Skeletal muscle tissue (tissue), 4 donors: ENCODE measurements around the gene TPPP2. TPM values are rescaled to one million over a fixed set of nuclear protein-coding genes. Genes with fewer than 3 reads are reported as not detected.

Experiments used
- H3K27ac ChIP-seq: one replicate; pipeline ENCODE4 v1.7.0; 2013; ENCODE audit warnings: mild to moderate bottlenecking, low read depth, low read length, inconsistent platforms
- H3K27me3 ChIP-seq, 3 donors: one replicate each; pipeline ENCODE4 v1.7.0; 2013; ENCODE audit warnings: low read length in 3 of 3; ENCODE audit not compliant: control insufficient read depth in 3 of 3, insufficient read depth in 3 of 3
- H3K36me3 ChIP-seq, 3 donors: one replicate each; pipeline ENCODE4 v1.7.0; 2013; ENCODE audit warnings: low read length in 3 of 3; ENCODE audit not compliant: control insufficient read depth in 3 of 3, insufficient read depth in 3 of 3
- H3K4me1 ChIP-seq, 3 donors: one replicate each; pipeline ENCODE4 v1.7.0; 2013; ENCODE audit warnings: low read length in 3 of 3, mild to moderate bottlenecking in 3 of 3; ENCODE audit not compliant: control insufficient read depth in 3 of 3, insufficient read depth in 3 of 3
- H3K4me3 ChIP-seq, 3 donors: one replicate each; pipeline ENCODE4 v1.7.0; 2013; ENCODE audit warnings: low read length in 3 of 3
- H3K9ac ChIP-seq, 3 donors: one replicate each; pipeline ENCODE4 v1.7.0; 2013; ENCODE audit warnings: low read length in 3 of 3, mild to moderate bottlenecking in 3 of 3, moderate library complexity in 2 of 3, low read depth in 1 of 3
- H3K9me3 ChIP-seq, 3 donors: one replicate each; pipeline ENCODE4 v1.7.0; 2013; ENCODE audit warnings: low read length in 3 of 3; ENCODE audit not compliant: control insufficient read depth in 3 of 3
- total RNA-seq: library from RNA; depleted of rRNA; stranded (reverse); fragments of >200 nt; gene quantifications from one replicate; pipeline ENCODE4 v1.2.3, GENCODE V29; 2014
- donor health status: Osteomylitis.

TPPP2 gene
- total RNA-seq, 1 donor from 2014 or later, result not detected

DNA sequence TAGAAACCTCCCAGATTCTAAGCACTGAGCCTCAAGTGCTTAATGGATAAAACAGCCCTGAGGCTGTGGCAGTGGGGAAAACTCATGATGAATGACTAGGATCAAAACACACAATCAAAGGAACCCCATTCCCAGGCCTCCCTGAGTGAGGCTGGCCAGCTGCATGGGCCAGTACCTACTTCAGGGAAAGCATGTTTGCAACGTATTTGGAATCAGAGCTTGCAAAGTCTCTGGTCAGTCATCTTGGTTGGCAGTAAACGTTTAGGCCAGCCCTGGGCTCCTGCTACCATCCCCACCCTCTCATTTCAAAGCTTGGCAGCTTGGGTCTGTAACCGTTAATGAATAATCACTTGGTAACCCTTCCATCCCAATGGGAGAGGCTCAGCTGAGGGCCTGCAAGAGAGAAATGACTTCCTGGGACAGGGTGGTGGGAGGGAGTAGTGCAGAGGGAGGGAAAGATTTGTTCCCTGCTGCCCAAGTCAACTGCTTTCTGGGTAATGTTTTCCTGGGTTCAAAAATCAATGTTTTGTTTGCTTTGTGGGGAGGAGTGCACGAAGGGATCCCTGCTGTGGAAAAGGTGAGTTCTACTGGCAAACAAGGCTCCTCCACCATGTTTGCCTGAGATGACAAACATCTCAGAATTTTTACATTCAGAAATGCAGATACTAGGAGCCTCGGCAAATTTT, 25.6 kb downstream of the TPPP2 start:
- no peaks in the 10 kb centered on the region for H3K9me3 ChIP-seq
- no peak overlapping the region for H3K27ac ChIP-seq
- no peak overlapping the region for H3K4me3 ChIP-seq
- H3K27me3 ChIP-seq, result no peaks in the 10 kb centered on the region
- no peaks in the 10 kb centered on the region for H3K36me3 ChIP-seq
- no peak overlapping the region for H3K9ac ChIP-seq
- no peaks in the 10 kb centered on the region for H3K4me1 ChIP-seq

DNA sequence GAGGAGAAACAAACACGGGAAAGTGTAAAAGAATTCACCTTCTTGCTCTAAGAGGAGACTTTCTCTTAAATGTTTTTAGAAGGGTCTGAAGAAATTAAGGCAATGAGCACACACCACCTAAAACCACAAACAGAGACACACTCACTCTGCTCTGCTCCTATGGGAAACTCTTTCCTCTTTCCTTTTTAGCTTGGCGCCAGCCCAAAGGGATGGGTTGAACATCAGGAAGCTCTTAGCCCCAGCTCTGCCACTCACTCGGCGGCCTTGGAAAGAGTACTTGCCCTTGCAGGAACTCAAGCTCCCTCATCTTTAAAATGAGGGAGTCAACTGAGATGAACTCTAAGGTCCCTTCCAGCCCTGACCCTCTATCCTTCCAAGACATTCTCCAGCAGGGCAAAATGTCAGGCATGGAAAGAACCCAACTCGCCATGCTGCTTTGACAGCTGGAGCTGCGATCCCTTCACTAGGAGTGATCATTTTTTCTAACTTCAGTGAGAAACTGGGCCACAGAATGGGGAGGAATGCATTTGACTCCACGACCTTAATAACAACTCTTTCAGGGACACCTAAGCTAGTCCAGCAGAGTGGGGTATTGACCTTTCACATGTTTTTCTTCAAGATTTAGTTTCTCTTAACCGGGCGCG, 26.6 kb downstream of the TPPP2 start:
- no peak overlapping the region for H3K4me3 ChIP-seq
- no peak overlapping the region for H3K27ac ChIP-seq
- no peaks in the 10 kb centered on the region for H3K27me3 ChIP-seq
- no peak overlapping the region for H3K9ac ChIP-seq
- H3K36me3 ChIP-seq, result no peaks in the 10 kb centered on the region
- H3K9me3 ChIP-seq, result no peaks in the 10 kb centered on the region
- no peaks in the 10 kb centered on the region for H3K4me1 ChIP-seq

DNA sequence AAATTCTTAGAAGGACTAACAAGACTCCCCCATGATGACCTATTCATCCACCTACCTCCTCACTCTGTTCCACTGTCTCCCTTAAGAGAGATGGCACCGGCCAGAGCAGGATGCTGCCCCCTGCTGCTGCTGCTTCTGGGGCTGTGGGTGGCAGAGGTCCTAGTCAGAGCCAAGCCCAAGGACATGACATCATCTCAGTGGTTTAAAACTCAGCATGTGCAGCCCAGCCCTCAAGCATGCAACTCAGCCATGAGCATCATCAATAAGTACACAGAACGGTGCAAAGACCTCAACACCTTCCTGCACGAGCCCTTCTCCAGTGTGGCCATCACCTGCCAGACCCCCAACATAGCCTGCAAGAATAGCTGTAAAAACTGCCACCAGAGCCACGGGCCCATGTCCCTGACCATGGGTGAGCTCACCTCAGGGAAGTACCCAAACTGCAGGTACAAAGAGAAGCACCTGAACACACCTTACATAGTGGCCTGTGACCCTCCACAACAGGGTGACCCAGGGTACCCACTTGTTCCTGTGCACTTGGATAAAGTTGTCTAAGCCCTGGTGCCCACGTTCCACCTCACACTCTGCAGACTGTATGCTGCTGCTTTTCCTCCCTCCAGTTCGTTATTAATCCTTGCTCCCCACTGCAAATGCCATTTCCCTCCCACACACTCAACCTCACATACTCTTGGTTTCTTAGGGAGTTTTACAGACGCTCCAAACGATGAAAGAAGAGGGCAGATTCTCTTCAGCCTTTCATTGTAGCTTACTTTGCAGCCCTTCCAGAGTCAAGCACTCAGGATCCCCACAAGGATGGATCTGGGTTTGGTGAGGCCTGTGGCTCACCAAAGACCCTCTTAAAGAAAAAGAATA, 28.0 kb downstream of the TPPP2 start, which contains the start of gene RNASE8:
Gene RNASE8 (plus strand): TSS at position 20 of the 873 bp plus-strand sequence. CDS start 71 bp downstream, at position 91.
- Histone ChIP-seq H3K4me3 (no peak within 1 kb of the TSS), H3K9ac (no peak within 1 kb of the TSS), H3K9me3 (no peaks in the 10 kb centered on the region), H3K4me1 (no peaks in the 10 kb centered on the region), H3K27ac (no peak within 1 kb of the TSS), H3K27me3 (no peaks in the 10 kb centered on the region), H3K36me3 (no peaks in the 10 kb centered on the region)

DNA sequence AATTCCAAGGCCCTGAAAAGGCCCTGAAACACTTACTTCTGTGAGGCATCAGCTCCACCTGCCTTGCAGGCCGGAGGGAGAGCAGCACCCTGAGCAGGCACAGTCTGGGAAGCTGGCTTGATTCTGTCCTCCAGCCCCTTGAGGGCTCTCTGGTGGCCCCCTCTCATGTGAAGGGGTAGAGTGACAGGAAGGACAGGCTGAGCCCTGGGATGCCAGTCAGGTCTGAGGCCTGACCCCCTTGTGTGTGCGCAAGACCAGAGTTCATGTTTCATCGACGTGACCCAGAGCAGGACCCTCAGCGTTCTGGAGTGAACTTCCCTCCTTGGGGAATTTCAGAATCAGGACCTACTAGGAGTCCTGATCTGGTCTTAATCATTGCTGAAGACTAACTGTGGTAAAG, 28.9 kb downstream of the TPPP2 start:
- Histone ChIP-seq H3K27me3 (no peaks in the 10 kb centered on the region), H3K4me3 (no peak overlapping the region), H3K4me1 (peaks cover 0 to 5% (median 0%) of the 10 kb centered on the region in 3 donors), H3K27ac (no peak overlapping the region), H3K9ac (no peak overlapping the region), H3K9me3 (no peaks in the 10 kb centered on the region), H3K36me3 (no peaks in the 10 kb centered on the region)

DNA sequence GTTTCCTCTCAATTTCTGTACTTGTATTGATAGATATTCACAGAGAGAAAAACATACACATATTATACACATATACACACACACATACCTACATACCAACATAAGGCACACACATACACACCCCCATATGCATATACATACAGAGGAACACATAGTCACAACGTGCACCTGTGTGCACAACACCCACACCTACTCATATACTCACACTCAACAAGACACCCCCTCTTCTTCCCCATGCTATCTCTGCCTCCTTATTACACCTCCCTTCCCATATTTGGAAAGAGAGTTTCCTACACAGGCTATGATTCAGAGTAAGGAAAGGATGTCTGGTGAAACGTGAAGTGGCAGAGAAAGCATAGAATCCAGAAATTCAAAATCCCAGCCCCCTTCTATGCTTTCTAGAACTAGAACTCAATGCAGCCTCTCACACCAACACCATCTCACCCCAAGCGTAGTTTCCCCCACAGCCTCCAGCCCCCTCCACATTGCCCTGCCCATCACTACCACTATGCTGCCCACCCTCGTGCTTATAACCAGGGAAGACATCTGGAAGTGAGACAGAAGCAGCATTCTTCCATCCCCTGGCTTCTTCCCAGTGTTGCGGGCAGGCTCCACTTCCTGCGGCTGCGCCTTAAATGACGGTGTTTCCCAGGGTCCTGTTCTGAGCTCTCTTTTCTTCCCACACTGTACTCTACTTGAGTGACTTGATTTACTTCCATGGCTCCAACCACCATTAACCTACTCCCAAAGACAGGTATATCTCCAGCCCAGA, 30.0 kb downstream of the TPPP2 start:
- Histone ChIP-seq H3K4me1 (peaks cover 0 to 5% (median 0%) of the 10 kb centered on the region in 3 donors), H3K36me3 (no peaks in the 10 kb centered on the region), H3K27me3 (no peaks in the 10 kb centered on the region), H3K9ac (no peak overlapping the region), H3K4me3 (no peak overlapping the region), H3K27ac (no peak overlapping the region), H3K9me3 (no peaks in the 10 kb centered on the region)

DNA sequence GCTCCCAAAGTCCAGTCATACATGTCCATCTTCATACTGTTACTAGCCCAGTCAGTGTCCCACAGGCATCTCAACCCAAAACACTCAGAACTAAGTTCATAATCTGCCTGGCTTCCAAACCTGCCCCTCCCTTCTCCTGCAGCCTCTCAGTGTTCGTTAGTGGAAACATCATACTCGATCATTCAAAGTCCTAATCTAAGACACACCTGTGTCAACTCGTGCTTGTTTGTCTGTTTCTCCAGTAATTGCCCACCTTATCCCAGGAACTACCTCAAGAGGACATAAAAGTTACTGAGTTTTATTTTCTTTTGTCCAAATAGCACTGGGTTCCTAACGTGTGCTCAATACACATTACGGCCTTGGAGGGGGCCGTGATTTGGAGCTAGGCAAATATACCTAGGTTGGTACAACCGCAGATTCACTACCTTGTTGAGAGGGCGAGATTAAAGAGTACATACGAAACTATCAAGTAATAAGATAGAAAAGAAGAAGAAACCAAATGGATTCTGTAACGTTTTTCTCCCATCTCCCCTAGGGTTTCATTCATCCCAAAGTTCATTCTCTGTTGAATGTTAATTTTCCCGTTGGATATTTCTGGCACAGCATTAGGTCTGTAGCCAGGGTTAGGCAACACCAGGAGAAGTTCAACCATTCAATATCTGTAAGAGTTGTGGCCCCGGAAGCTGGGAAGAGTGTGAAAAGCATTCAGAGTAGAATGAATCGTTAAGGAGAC, 30.8 kb downstream of the TPPP2 start:
- Histone ChIP-seq H3K27ac (no peak overlapping the region), H3K4me1 (peaks cover 0 to 5% (median 0%) of the 10 kb centered on the region in 3 donors), H3K27me3 (no peaks in the 10 kb centered on the region), H3K9me3 (no peaks in the 10 kb centered on the region), H3K36me3 (no peaks in the 10 kb centered on the region), H3K9ac (no peak overlapping the region), H3K4me3 (no peak overlapping the region)

DNA sequence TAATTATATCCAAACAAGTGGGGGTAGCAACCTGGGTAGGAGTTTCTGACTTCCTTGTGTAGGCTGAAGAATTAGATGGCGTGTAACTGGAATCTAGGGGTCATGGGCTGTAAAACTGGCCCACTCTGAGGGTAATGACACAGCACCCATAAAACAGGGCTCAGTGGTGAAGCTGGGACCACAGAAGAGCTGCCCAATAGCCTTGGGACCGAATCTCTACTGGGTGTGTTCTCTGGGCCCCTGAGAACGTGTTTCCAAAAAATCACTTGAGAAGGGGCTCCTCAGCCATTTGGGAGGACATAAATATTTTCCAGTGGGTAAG, 31.3 kb downstream of the TPPP2 start:
- no peak overlapping the region for H3K4me3 ChIP-seq
- no peak overlapping the region for H3K27ac ChIP-seq
- peaks cover 0 to 5% (median 0%) of the 10 kb centered on the region in 3 donors for H3K4me1 ChIP-seq
- no peak overlapping the region for H3K9ac ChIP-seq
- H3K36me3 ChIP-seq, result no peaks in the 10 kb centered on the region
- no peaks in the 10 kb centered on the region for H3K27me3 ChIP-seq
- H3K9me3 ChIP-seq, result no peaks in the 10 kb centered on the region

DNA sequence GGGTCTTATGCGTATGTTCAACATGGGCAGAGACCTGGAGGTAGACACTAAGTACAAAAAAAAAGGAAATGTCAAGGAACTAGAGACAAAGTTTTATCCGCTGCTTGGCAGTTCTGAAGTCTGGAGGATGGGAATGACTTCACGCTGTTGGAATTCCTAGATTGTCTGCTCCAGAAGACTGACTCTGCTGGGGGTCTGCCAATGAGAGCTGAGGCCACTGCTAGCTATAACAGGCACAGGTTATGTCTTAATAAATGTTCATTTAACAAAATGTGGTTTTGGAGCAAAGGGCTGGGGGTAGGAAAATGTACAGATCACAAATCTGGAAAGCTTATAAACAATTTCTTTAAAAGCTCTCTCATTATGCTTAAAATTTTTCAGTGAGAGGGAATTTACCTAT, 33.5 kb downstream of the TPPP2 start:
- H3K9ac ChIP-seq, result no peak overlapping the region
- peaks cover under 1 to 7% (median 2%) of the 10 kb centered on the region in 3 donors for H3K4me1 ChIP-seq
- H3K4me3 ChIP-seq, result no peak overlapping the region
- no peaks in the 10 kb centered on the region for H3K36me3 ChIP-seq
- H3K27me3 ChIP-seq, result no peaks in the 10 kb centered on the region
- H3K9me3 ChIP-seq, result no peaks in the 10 kb centered on the region
- H3K27ac ChIP-seq, result no peak overlapping the region

DNA sequence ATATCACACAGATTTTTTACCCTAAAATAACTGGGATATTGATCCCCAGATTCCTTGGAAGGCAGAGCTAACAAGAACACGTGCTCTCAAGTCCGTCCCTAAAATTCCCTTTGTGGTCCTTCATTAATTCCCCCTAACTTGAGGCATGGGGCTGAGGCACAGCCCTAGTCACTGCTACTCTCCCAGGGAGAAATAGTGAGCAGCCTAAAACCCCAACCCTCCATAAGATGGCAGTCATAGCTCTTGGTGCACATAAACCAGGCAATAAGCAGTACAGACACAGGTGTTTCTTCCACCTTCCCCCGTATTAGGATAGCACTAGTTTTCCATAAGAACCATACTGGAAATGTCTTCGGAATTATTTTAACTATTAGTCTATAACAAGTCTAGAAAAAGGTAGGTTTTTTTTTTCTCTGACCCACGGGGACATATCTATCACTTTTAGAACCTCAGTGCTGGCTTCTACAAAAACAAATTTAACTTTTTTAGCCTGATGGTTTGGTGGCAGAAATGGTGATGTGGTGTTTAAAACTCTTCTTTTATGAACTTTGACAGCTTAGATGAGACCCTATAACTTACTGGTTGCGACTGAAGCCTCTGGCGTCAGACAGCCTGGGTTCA, 37.0 kb downstream of the TPPP2 start:
- H3K27ac ChIP-seq, result no peak overlapping the region
- H3K9me3 ChIP-seq, result no peaks in the 10 kb centered on the region
- no peaks in the 10 kb centered on the region for H3K27me3 ChIP-seq
- H3K4me3 ChIP-seq, result no peak overlapping the region
- no peak overlapping the region for H3K9ac ChIP-seq
- no peaks in the 10 kb centered on the region for H3K36me3 ChIP-seq
- H3K4me1 ChIP-seq, result peaks cover 20 to 29% (median 25%) of the 10 kb centered on the region in 3 donors
